HPDE6-E6E7 (cell line): ENCODE measurements around the gene PARD3.

Experiments
- DNase-seq: peaks from one replicate; pipeline ENCODE4 v3.0.0; 2011; ENCODE audit warnings: missing footprints; ENCODE audit errors: extremely low spot score

PARD3 gene

DNA sequence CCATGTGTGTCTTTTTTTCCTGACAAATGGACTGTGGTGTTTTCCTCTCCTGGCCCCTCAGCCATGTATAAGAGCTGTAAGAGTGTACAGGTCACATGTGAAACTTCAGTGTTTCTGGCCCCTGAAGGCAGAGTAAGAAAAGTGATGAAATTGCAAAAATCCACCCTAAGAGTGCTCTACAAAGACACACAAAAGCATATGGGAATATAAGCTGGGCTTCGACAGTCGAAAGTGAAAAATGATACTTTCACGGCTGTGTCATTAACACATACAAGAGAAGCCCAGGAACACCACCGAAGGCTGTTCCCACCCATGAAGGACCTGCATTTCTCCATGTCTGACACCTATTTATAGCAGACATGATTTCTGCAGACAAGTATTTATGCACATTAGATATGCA is 192.2 kb downstream of the PARD3 start:
- DNase-seq = no peak

DNA sequence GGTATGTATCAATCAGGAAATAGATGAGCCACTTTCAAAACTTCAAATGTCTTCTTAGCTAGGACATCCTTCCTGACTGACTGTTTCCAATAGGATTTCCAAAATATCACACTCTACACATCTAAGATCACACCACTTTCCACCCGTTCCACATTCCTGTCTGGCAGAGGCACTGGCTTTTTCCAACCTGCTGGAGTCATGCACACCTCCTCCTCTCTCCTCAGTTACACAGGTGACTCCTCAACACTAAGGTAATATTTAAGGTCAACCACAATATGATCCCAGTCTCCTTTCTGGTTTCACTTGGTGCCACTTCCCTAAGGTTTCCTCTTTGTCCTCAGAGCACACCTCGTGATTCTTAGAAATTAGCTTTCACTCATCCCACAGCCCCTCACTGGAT is 196.5 kb downstream of the PARD3 start:
- no peak for DNase-seq

DNA sequence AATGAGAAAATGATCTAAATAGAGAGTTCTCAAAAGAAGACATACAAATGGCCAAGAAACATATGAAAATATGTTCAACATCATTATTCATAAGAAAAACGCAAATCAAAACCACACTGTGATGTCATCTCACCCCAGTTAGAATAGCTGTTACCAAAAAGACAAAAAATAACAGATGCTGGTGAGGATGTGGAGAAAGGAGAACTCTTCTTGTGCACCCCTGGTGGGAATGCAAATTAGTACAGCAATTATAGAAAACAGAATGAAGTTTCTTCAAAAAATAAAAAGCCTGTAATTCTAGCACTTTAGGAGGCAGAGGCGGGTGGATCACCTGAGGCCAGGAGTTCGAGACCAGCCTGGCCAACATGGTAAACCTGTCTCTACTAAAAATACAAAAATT is 199.3 kb downstream of the PARD3 start:
- DNase-seq = no peak

DNA sequence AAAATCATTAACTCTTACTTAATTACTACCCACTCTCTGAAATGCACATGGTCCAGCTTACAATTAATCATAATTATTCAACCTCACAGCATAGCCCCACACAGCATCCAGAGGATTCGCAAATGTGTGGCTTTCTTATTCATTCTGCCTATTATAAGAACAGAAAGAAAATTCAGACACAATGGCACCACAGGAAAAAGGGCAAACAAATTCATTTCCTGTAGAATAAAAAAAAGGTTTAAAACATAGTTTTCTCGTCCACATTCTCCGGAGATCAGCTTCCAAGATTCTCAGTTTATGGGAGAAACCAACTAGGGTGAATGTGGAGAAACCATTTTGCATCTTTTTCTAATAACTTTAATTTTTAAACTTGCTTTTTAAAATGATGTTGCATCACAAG is 201.6 kb downstream of the PARD3 start:
- DNase-seq = no peak

DNA sequence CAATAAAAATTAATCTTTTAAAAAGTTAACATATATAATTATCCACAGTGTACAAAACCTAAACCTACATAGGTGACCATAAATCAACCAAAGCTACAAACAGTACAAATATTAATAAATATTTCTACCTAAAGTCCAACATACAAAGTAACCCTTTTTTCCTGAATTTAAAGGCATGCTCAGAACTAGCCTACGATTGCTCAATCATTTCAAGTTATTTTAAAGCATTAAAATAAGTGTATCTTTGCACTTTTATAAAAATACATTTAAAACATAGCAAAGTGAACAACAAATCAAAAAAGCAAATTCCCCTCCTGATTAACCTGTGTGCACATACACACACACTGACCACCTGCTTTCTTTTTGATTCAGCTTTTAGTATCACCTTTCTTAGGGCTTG is 202.2 kb downstream of the PARD3 start:
- no peak for DNase-seq

- no peak for DNase-seq
Observed at GRCh38 chr10:34612446-34612845, 202.7 kb downstream of the PARD3 start.

- DNase-seq = no peak
Observed at GRCh38 chr10:34609287-34609940, 205.7 kb downstream of the PARD3 start.

DNA sequence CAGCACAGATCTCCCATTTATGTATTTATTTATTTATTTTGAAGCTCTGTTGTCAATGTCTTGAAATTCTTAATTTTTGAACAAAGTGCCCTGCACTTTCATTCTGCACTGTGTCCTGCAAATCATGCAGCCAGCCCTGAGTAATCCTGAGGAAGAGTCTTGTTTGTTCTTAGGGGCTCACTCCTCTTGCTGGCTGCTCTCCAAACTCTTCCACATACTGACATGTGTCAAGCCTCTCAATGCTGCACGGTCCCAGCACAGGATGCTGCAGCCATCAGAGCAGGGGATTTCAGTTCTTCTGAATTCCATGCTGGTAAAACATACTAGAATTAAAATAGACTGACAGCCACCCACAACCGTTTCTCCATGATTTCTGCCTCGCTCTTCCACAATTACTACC is 207.2 kb downstream of the PARD3 start:
- DNase-seq = no peak

- DNase-seq = no peak
Observed at GRCh38 chr10:34606890-34607289, 208.2 kb downstream of the PARD3 start.

GRCh38 chr10:34602478-34602877 is 212.6 kb downstream of the PARD3 start:
- no peak for DNase-seq

DNA sequence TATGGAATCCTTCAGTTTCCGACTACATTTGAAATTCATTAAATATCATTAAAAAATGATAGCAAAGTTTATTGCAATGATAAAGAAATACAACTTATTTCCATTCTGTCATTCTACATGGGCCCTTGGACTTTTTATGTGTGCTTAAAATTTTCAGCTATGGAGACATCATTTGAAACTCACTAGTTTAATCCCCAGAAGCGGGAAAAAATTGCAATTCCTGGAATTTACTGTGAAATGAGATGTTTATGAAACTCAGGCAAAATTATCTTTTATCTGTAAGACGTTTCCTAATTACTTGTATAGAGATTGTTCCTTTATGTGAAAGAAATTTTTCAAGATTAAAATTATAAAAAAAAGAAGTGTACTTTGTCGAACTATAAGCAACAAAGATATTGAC is 213.4 kb downstream of the PARD3 start:
- DNase-seq = no peak

DNA sequence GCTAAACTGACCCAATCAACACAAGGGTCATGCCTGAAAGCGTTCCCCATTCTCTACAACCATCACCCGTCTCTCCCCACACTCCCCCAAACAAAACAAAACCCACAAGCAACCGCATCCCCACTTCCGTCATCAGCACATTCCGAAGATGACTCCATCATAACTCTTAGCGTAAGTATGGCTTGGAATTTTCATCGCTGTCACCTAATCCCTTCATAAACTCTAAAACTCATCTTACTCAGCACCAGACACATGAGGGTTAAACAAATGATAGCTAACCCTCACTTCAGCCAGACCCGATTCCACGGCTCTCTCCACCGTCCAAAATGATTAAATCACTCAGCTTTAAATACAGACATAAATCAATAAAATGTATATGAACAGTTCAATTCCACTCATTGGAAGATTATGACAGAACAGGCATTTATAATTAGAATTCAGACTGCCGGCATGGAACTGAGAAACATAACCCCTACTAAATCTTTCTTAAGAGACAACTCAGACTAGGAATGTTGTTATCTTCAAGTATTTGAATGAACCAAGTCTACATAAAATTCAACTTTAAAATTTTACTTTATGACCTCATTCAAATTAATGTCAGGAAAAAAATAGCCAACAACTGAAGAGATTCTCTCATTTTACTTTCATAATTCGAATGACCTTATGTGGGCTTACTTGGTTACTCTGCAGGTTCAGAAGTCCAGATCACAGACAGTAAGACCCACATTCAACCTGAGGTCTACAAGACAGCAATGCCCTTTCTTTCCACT is 215.9 kb downstream of the PARD3 start:
- DNase-seq = no peak

DNA sequence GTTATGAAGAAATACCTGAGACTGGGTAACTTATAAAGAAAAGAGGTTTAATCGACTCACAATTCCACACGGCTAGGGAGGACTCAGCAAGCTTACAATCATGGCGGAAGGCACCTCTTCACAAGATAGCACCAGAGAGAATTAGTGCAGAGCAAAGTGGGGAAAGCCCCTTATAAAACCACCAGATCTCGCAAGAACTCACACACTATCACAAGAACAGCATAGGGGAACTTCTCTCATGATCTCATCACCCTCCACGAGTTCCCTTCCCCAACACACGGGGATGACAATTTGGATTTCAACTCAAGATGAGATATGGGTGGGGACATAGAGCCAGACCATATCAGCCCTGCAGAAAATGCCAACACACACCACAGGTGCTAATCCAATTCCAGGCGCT is 218.7 kb downstream of the PARD3 start:
- DNase-seq = no peak

- DNase-seq = no peak
Observed at GRCh38 chr10:34593930-34594329, 221.2 kb downstream of the PARD3 start.

DNA sequence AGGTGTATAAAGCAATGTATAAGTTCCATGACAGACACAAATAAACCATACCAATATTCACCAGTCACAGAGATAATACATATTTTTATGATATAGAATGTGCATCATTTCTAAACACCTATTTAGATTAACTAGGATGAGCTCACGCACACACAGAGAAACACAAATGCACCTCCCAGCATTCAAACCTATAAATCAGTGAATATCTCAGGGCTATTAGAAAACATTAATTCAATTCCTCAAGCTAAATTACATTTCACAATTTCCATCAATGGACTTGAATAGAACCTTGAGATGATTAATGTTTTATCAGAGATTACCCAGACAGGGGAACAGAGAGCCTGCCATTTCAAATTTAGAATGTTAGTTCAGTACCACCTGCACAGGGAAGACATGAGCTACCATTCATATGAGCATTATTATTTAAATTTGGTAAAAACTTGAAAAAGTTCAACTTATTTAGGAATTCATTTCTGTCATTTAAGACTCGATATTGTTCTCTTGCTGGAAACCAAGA is 221.7 kb downstream of the PARD3 start:
- no peak for DNase-seq

DNA sequence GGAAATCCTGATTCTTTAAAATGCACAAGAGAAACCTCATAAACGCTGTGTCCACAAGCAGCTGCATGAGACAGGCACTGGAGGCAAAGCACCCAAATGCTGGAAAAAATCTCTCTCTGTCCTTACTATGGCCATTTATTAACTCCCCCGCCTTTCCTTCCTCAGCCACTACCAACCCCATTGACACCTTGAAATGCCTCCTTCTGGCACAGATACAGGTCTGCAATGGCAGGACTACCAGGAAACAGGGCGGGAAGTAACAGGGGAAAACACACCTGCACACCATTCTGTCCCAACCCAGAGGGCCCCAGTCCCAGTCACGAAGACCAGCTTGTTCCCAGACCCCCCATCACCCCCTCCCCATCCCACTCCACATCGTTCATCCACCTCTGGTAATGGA is 224.3 kb downstream of the PARD3 start:
- DNase-seq = no peak

- DNase-seq = no peak
Observed at GRCh38 chr10:34589275-34589674, 225.8 kb downstream of the PARD3 start.

- no peak for DNase-seq
Observed at GRCh38 chr10:34587680-34588019, 227.4 kb downstream of the PARD3 start.

GRCh38 chr10:34587002-34587679 is 228.0 kb downstream of the PARD3 start:
- DNase-seq = no peak

- DNase-seq = no peak
Observed at GRCh38 chr10:34585422-34586112, 229.5 kb downstream of the PARD3 start.

DNA sequence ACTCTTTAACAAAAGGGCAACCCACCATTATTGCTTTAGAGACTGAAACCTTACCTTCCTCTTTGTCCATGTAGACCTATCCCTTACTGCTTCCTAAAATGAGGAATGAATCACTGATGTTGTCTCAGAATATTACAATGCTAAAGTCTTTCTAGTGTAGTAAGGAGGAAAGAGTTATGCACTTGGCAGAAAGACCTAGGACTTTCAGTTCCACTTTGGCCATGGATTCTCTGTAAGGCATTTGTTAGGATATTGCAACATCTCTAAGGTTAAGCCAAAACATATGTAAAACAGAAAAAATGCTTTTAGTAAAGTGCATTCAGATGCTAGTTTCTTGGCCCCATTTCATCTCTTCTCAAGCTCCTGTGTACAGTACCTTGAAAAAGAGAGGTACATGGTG is 230.9 kb downstream of the PARD3 start:
- no peak for DNase-seq

DNA sequence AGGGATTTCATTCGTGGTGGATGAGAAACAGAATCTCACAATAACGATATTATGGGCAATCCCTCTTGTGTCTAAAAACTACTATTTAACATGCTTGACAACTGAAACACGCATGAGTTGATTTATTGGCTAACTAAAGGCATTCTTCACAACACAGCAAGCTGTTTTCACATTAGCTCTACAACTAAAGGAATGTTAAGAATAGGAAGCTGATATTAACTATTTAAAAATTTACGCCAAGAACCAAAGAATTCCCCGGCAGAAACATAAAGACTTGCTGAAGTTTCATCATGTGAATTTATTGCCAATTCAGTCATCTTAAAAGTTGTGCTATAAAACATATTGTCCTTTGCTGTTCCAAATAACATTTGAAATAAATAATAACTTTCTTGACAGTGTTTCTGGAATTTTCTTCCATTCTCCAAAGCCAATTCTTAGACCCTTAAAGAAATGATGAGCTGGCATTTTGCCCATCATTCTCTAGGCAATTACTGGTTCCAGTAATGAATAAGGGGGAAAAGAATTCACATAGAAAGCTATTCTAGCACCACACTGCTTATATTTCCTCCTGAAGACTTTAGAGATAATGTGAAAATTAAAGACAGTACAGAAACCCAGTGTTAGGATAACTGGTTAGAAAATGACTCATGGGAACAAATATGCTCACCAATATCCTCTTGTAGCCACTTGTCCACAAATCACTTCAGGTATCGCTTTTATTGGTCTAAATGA is 233.1 kb downstream of the PARD3 start:
- DNase-seq = peak; percentile 4
